ENCODE results near the gene SH3BGRL2.

DNA sequence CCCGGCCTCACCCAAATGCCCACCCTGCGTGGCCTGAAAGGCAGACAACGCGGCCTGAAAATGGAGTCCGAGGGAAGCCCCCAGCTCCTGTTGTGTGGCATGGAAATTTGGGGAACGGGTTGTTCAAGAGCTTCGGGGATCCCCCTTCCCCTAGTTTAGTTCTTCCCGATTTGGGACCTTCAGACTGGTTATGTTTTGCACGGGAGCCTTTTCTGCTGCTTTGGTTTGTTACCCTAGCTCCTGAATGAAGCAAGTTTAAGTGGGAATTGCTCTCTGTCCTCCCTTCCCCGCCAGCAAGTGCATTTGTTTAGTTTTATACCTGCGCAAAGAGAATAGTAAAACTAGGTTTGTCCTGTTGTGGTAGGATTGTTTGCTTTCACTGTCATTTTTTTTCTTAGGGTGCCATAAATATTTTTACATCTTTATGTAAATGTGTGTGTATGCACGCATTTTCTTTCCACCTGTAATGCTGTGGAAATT lies 604 bp downstream of the SH3BGRL2 start:
- TF ChIP-seq POLR2AphosphoS5 (IDR thresholded peaks at IDR 0.05; ENCODE audit: borderline replicate concordance, low read depth, low read length) (no peak), EZH2 (IDR thresholded peaks at IDR 0.05) (no peak)

Measured in SK-N-MC (cell line).